Aorta (tissue), 5 donors: ENCODE results near the gene HDAC8. TPM values are rescaled to one million over a fixed set of nuclear protein-coding genes. Genes with fewer than 3 reads are reported as not detected.

Source experiments
- ATAC-seq: fragments of 200-7000 bp; cut with Tn5 transposase; one replicate; pipeline ENCODE4 v1.9.1; 2022; ENCODE audit warnings: moderate library complexity; ENCODE audit not compliant: low FRiP score
- DNase-seq, 2 donors: peaks; one replicate each; pipeline ENCODE4 v3.0.0-alpha.2; 2020
- H3K27ac ChIP-seq, 2 donors: one replicate each; pipeline ENCODE4 v1.5.1; 2013; ENCODE audit warnings: low read length in 2 of 2, mild to moderate bottlenecking in 2 of 2, moderate library complexity in 2 of 2, control low read depth in 1 of 2, inconsistent platforms in 1 of 2, low read depth in 1 of 2
- H3K27me3 ChIP-seq, 2 donors: one replicate each; pipeline ENCODE4 v1.6.1; 2013; ENCODE audit warnings: control low read depth in 1 of 2, low read length in 1 of 2, mild to moderate bottlenecking in 1 of 2, moderate library complexity in 1 of 2; ENCODE audit not compliant: insufficient read depth in 2 of 2, control insufficient read depth in 1 of 2
- H3K36me3 ChIP-seq, 2 donors: one replicate each; pipeline ENCODE4 v1.6.1; 2013; ENCODE audit warnings: control low read depth in 1 of 2, low read length in 1 of 2, mild to moderate bottlenecking in 1 of 2; ENCODE audit not compliant: insufficient read depth in 2 of 2, control insufficient read depth in 1 of 2
- H3K4me1 ChIP-seq, 2 donors: one replicate each; pipeline ENCODE4 v1.6.1; 2013; ENCODE audit warnings: low read length in 2 of 2, control low read depth in 1 of 2, mild to moderate bottlenecking in 1 of 2, moderate library complexity in 1 of 2; ENCODE audit not compliant: insufficient read depth in 2 of 2, control insufficient read depth in 1 of 2
- H3K4me3 ChIP-seq, 2 donors: one replicate each; pipeline ENCODE4 v1.5.1; 2013; ENCODE audit warnings: low read length in 2 of 2, control low read depth in 1 of 2, mild to moderate bottlenecking in 1 of 2
- H3K9me3 ChIP-seq: one replicate; pipeline ENCODE4 v1.6.1; 2013; ENCODE audit warnings: mild to moderate bottlenecking, low read length; ENCODE audit not compliant: control insufficient read depth
- WGBS, 2 donors: extraction: QIAGEN DNeasy Blood & Tissue Kit; methylation state at CpG; one replicate each; pipeline ENCODE4 v1.1.7; 2013; 5-methylcytosine and 5-hydroxymethylcytosine counted together
- intact Hi-C, 2 donors: fragments of 100-400 bp; cut with DNase I; formaldehyde crosslinking; loops; one replicate each; pipeline versions ENCODE4 v1.14.2 to v1.15.0; 2022
- polyA plus RNA-seq, 2 donors: library from polyadenylated mRNA; stranded (reverse); fragments of 200-250 nt; gene quantifications; one replicate each; pipeline ENCODE4 v1.2.3, GENCODE V29; 2013
- total RNA-seq, 2 donors: library from RNA; stranded (reverse); fragmentation: NEBNext Ultra II Directional; extraction: Animal tissue kit (Norgen Biotek cat#: 25700); gene quantifications; one replicate each; pipeline ENCODE4 v1.2.1, GENCODE V29; 2021
- donor health status: healthy with polysubstance abuse.
- donor health status: Bipolar disorder and iron deficiency.
- donor health status: DM: no; HTN: no; CAD: no.
- donor health status: DM: no; HTN: no; CAD: no.
- donor health status: DM: yes; HTN: yes; CAD: no.

The HDAC8 gene
- total and polyA plus RNA-seq, 4 donors = 16.8 to 46.4 (median 32.3) TPM

GRCh38 chrX:72307646-72308051 is 265.0 kb downstream of the HDAC8 start:
- DNase-seq (no peak), ATAC-seq (no peak)
- Histone ChIP-seq H3K27ac (no peak overlapping the region), H3K36me3 (no peaks in the 10 kb centered on the region), H3K4me1 (no peaks in the 10 kb centered on the region), H3K9me3 (no peaks in the 10 kb centered on the region), H3K27me3 (no peaks in the 10 kb centered on the region), H3K4me3 (peak overlapping the region in 1 of 2 donors; percentile 61)
- intact Hi-C loops = loop anchor here in 1 of 2 donors (10.0 kb wide), 1 partner anchor 227 kb away; no protein-coding TSS in a partner anchor
- WGBS, 2 donors = 4 to 17% methylated on average over 17 of the region's 17 CpGs

- peak; percentile 77 for ATAC-seq
- WGBS, 2 donors = 1 to 9% methylated on average over 56 of the region's 56 CpGs
Observed at GRCh38 chrX:72306851-72307645, 265.6 kb downstream of the HDAC8 start.

GRCh38 chrX:72306085-72306801 is 266.4 kb downstream of the HDAC8 start:
- H3K4me1 ChIP-seq = no peaks in the 10 kb centered on the region
- no peak for DNase-seq
- H3K9me3 ChIP-seq = no peaks in the 10 kb centered on the region
- peak overlapping the region; percentile 61 to 88 for H3K4me3 ChIP-seq
- H3K27ac ChIP-seq = no peak overlapping the region
- no peaks in the 10 kb centered on the region for H3K27me3 ChIP-seq
- ATAC-seq = no peak
- intact Hi-C loops = loop anchor here in 1 of 2 donors (10.0 kb wide), 1 partner anchor 229 kb away; no protein-coding TSS in a partner anchor
- WGBS, 2 donors = 1 to 5% methylated on average over 58 to 92 of the region's 92 CpGs
- no peaks in the 10 kb centered on the region for H3K36me3 ChIP-seq

More at GRCh38 chrX:72306851-72307645, 265.6 kb downstream of the HDAC8 start:
- Histone ChIP-seq H3K9me3 (no peaks in the 10 kb centered on the region), H3K36me3 (no peaks in the 10 kb centered on the region), H3K4me1 (no peaks in the 10 kb centered on the region), H3K27ac (no peak overlapping the region), H3K4me3 (peak overlapping the region; percentile 61 to 88), H3K27me3 (no peaks in the 10 kb centered on the region)
- DNase-seq = peak; percentile 80 to 85
- intact Hi-C loops = loop anchor here in 1 of 2 donors (10.0 kb wide), 1 partner anchor 228 kb away; no protein-coding TSS in a partner anchor

- DNase-seq (no peak), ATAC-seq (no peak)
- WGBS, 2 donors = 1 to 6% methylated on average over 63 to 68 of the region's 68 CpGs
- H3K27me3 ChIP-seq = no peaks in the 10 kb centered on the region
- H3K4me1 ChIP-seq = no peaks in the 10 kb centered on the region
- H3K36me3 ChIP-seq = no peaks in the 10 kb centered on the region
- intact Hi-C loops = loop anchor here in 1 of 2 donors (10.0 kb wide), 1 partner anchor 229 kb away; no protein-coding TSS in a partner anchor
- H3K4me3 ChIP-seq = peak within 1 kb of the TSS; percentile 61 to 88
- no peaks in the 10 kb centered on the region for H3K9me3 ChIP-seq
- H3K27ac ChIP-seq = no peak within 1 kb of the TSS
Observed at GRCh38 chrX:72305286-72306084, 267.2 kb downstream of the HDAC8 start, which contains the start of gene CITED1. Gene CITED1 (minus strand): TSS chrX:72305914. CDS start chrX:72302869, 3,045 bp downstream.

GRCh38 chrX:72304877-72305276 is 267.8 kb downstream of the HDAC8 start:
- no peaks in the 10 kb centered on the region for H3K9me3 ChIP-seq
- H3K27ac ChIP-seq = no peak overlapping the region
- no peak for ATAC-seq
- no peak for DNase-seq
- no peaks in the 10 kb centered on the region for H3K27me3 ChIP-seq
- no peaks in the 10 kb centered on the region for H3K4me1 ChIP-seq
- H3K36me3 ChIP-seq = no peaks in the 10 kb centered on the region
- intact Hi-C loops = loop anchor here in 1 of 2 donors (10.0 kb wide), 1 partner anchor 230 kb away; no protein-coding TSS in a partner anchor
- peak overlapping the region in 1 of 2 donors; percentile 61 for H3K4me3 ChIP-seq
- 1 to 4% methylated on average over 26 of the region's 26 CpGs for WGBS, 2 donors

- Histone ChIP-seq H3K9me3 (no peaks in the 10 kb centered on the region), H3K4me3 (no peak overlapping the region), H3K4me1 (no peaks in the 10 kb centered on the region), H3K36me3 (no peaks in the 10 kb centered on the region), H3K27ac (no peak overlapping the region), H3K27me3 (no peaks in the 10 kb centered on the region)
- DNase-seq = no peak
- 84 to 97% methylated on average over 9 of the region's 9 CpGs for WGBS, 2 donors
- intact Hi-C loops = loop anchor here in 1 of 2 donors (10.0 kb wide), 1 partner anchor 233 kb away; no protein-coding TSS in a partner anchor
- no peak for ATAC-seq
Observed at GRCh38 chrX:72301781-72302180, 270.9 kb downstream of the HDAC8 start.

- Histone ChIP-seq H3K27ac (no peak overlapping the region), H3K9me3 (no peaks in the 10 kb centered on the region), H3K4me3 (no peak overlapping the region), H3K27me3 (no peaks in the 10 kb centered on the region), H3K4me1 (no peaks in the 10 kb centered on the region), H3K36me3 (no peaks in the 10 kb centered on the region)
- intact Hi-C loops = loop anchor here in 1 of 2 donors (10.0 kb wide), 1 partner anchor 235 kb away; no protein-coding TSS in a partner anchor
- DNase-seq (no peak), ATAC-seq (no peak)
- 76 to 92% methylated on average over 4 of the region's 4 CpGs for WGBS, 2 donors
Observed at GRCh38 chrX:72299891-72300630, 272.6 kb downstream of the HDAC8 start.
